Smooth muscle cell of trachea (primary cell): ENCODE measurements around the gene TASL. TPM values are rescaled to one million over a fixed set of nuclear protein-coding genes. Genes with fewer than 3 reads are reported as not detected.

Experiments used
- total RNA-seq: library from RNA; depleted of rRNA; stranded (reverse); fragments of >200 nt; gene quantifications from 2 replicates; pipeline ENCODE4 v1.2.1, GENCODE V29; 2014

Gene TASL, protein sequence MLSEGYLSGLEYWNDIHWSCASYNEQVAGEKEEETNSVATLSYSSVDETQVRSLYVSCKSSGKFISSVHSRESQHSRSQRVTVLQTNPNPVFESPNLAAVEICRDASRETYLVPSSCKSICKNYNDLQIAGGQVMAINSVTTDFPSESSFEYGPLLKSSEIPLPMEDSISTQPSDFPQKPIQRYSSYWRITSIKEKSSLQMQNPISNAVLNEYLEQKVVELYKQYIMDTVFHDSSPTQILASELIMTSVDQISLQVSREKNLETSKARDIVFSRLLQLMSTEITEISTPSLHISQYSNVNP
- not detected in 2 replicates for total RNA-seq

DNA sequence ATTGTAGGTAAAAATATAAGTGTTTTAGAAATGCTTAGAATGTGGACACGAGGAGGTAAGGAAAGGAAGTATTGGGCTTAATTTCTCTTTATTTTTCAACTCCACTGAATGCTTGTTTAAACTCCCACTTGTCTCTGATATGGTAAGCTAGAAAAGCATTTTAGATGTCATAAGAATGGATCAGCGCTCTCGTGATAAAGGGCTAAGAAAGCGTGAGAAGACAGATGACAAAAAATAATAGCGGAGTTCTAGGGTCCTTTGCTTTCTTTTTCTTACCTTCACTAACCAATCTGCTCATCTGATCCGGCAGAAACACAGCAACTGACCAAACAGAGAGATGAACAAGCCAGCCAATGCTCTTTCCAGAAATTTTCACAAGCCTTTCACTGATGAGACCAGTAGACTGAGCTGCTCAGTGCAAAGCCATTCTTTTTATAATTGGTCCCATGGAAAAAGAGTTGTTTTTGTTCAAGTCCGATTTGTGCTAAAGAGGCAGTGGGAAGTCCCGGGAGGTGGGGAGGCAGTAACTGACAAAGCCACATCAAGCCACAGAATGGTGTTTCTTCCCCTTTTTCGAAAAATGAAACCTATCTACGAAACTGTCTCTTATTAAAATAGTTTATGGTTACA is at the start of gene TASL:
Gene TASL, minus strand, starts transcription at position 405 of the 630 bp plus-strand sequence. CDS start 17,411 bp downstream, outside the sequence.

Other genes starting within 250 kb of the TASL start
- 27.6 and 33.5 TPM in 2 replicates for gene GK, start 75.7 kb upstream of the TASL start, total RNA-seq